Tibial nerve (tissue), 4 donors: ENCODE data around the gene IARS1.

Source experiments
- EP300 ChIP-seq, 2 donors: sonication (generic); formaldehyde crosslinking; IDR thresholded peaks; one replicate each; pipeline ENCODE4 v1.6.1; 2017; ENCODE audit warnings: antibody characterized with exemption in 2 of 2, mild to moderate bottlenecking in 1 of 2
- POLR2A ChIP-seq, 2 donors: fragments of 450-650 bp; IDR thresholded peaks; one replicate each; pipeline ENCODE4 v1.6.1; 2017; ENCODE audit warnings: antibody characterized with exemption in 2 of 2, mild to moderate bottlenecking in 2 of 2, moderate library complexity in 2 of 2
- TF ChIP-seq, protein P1 (sequence below), 5 experiments: fragments of 200-600 bp in 3 of 5; fragments of 450-650 bp in 2 of 5; sonication (generic) in 3 of 5; IDR thresholded peaks; one replicate each; pipeline ENCODE4 v1.5.1; 2016 to 2019; ENCODE audit warnings: antibody characterized with exemption in 5 of 5, mild to moderate bottlenecking in 3 of 5, moderate library complexity in 2 of 5

- TF ChIP-seq POLR2A (IDR thresholded peaks at IDR 0.05) (no peak), EP300 (IDR thresholded peaks at IDR 0.05) (no peak)
- TF ChIP-seq, protein P1, sequence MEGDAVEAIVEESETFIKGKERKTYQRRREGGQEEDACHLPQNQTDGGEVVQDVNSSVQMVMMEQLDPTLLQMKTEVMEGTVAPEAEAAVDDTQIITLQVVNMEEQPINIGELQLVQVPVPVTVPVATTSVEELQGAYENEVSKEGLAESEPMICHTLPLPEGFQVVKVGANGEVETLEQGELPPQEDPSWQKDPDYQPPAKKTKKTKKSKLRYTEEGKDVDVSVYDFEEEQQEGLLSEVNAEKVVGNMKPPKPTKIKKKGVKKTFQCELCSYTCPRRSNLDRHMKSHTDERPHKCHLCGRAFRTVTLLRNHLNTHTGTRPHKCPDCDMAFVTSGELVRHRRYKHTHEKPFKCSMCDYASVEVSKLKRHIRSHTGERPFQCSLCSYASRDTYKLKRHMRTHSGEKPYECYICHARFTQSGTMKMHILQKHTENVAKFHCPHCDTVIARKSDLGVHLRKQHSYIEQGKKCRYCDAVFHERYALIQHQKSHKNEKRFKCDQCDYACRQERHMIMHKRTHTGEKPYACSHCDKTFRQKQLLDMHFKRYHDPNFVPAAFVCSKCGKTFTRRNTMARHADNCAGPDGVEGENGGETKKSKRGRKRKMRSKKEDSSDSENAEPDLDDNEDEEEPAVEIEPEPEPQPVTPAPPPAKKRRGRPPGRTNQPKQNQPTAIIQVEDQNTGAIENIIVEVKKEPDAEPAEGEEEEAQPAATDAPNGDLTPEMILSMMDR (IDR thresholded peaks at IDR 0.05) = no peak
Observed at GRCh38 chr9:92263131-92263530, 30.4 kb downstream of the IARS1 start.
